AG10803 (cell line): ENCODE results near the gene RPL5.

Experiments used
- DNase-seq: peaks from one replicate; pipeline ENCODE4 v3.0.0; 2010; ENCODE audit warnings: low read depth
- H3K4me3 ChIP-seq: 2 replicates; pipeline ENCODE4 v1.5.1; 2011; ENCODE audit warnings: mild to moderate bottlenecking, low read length, control low read depth
- CTCF ChIP-seq: conservative IDR thresholded peaks from 2 replicates; pipeline ENCODE4 v1.5.1; 2011; ENCODE audit warnings: mild to moderate bottlenecking, low read length, control low read depth, inconsistent platforms

Gene RPL5

GRCh38 chr1:92790867-92791266 is 41.0 kb upstream of the RPL5 start:
- DNase-seq: no peak
- TF ChIP-seq CTCF: no peak
- H3K4me3 ChIP-seq: no peak overlapping the region

DNA sequence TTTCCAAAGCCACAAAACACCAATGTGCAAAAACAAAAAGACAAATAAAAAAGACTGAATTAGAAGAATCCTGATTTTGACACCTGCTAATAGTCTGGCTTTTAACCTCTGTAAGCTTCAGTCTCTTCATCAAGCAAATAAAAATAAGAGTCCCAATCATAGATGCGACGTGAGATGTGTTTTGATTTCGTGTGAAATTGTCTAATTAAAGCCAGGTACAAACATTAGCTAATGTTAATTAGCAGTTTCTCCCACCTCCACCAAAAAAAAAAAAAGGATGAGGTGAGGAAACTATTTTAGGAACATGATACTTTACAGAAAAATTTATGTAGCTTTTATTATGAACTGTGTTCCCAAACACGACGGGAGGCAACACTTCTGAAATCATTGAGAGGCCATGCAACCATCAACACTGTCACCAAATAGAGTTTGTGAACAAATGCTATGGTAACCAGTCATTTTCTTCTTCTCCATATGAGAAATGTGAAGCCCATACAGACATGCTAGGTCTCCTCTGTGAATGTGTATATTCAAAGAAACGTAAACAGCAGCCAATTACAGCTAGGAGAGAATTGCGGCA is 40.3 kb upstream of the RPL5 start:
- TF ChIP-seq CTCF: no peak
- no peak overlapping the region for H3K4me3 ChIP-seq
- DNase-seq: no peak

DNA sequence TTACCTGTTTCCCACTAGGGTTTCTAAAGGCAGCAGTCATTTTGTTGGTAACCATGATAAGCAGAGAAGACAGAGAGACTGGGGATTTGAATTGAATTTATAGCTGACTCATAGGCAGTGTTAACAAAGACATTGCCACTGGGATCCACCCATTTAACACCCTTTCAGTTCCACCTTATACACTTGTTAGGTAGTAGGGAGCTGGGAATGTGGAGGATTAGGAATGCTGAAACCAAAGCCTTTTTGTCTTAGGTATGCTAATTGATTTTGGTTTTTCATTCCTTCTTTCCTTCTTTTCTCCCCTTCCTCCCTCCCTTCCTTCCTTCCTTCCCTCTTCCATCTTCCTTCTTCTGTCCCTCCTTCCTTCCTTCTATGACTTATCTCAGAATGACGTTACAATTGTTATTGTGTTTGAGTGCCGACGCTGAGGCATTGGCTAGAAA is 39.5 kb upstream of the RPL5 start:
- no peak for DNase-seq
- TF ChIP-seq CTCF: no peak
- no peak overlapping the region for H3K4me3 ChIP-seq

DNA sequence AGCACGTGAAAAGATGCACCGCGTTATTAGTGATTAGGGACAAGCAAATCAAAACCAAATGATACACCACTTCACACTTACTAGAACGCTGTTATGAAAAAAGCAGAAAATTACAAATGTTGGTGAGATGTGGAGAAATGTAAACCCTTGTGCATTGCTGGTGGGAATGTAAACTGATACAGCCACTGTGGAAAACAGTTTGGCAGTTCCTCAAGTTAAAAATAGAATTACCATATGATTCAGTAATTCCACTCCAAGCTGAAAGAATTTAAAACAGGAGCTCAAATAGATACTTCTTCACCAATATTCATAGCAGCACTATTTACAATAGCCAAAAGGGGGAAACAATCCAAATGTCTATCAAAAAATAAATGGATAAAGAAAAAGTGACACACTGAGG is 36.7 kb upstream of the RPL5 start:
- no peak overlapping the region for H3K4me3 ChIP-seq
- TF ChIP-seq CTCF: no peak
- DNase-seq: peak; percentile 48

DNA sequence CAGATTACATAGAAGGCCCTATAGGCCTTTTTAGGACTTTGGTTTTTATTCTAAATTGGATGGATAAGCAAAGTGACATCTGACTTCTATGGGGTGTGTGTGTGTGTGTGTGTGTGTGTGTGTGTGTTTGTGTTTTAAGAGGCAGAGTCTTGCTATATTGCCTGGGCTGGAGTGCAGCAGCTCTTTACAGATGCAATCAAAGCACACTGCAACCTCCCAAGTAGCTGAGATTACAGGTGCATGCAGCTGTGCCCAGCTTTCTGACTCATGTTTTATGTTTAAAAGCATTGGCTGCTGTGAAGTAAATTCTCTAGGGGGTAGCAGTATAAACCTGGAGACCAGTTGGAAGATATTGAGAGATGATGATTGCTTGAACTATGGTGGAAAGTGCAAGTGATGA is 34.5 kb upstream of the RPL5 start:
- no peak for TF ChIP-seq CTCF
- no peak for DNase-seq
- no peak overlapping the region for H3K4me3 ChIP-seq

GRCh38 chr1:92797961-92798360 is 33.9 kb upstream of the RPL5 start:
- peak; percentile 58 for DNase-seq
- no peak for TF ChIP-seq CTCF
- H3K4me3 ChIP-seq: no peak overlapping the region

GRCh38 chr1:92803140-92803887 is 28.5 kb upstream of the RPL5 start:
- no peak for DNase-seq
- H3K4me3 ChIP-seq: no peak overlapping the region
- TF ChIP-seq CTCF: no peak
